Transverse colon (tissue), 3 donors: ENCODE data around the gene PCDHA13.

Source experiments
- CTCF ChIP-seq, 5 experiments: fragments of 200-600 bp in 3 of 5; fragments of 450-650 bp in 2 of 5; sonication (generic) in 3 of 5; IDR thresholded peaks; 1 replicate in 2 of 5; 2 replicates in 3 of 5; pipeline ENCODE4 v1.5.1; 2016 to 2017; ENCODE audit warnings: antibody characterized with exemption in 5 of 5, inconsistent platforms in 3 of 5, mild to moderate bottlenecking in 2 of 5, moderate library complexity in 1 of 5
- POLR2A ChIP-seq: fragments of 450-650 bp; IDR thresholded peaks from one replicate; pipeline ENCODE4 v1.6.1; 2016; ENCODE audit warnings: antibody characterized with exemption, mild to moderate bottlenecking, moderate library complexity

GRCh38 chr5:140857987-140858240, 24.0 kb upstream of the PCDHA13 start:
- TF ChIP-seq POLR2A, result no peak
- no peak for TF ChIP-seq CTCF (IDR thresholded peaks at IDR 0.05)
